ENCODE measurements around the gene HOXA6. TPM values are rescaled to one million over a fixed set of nuclear protein-coding genes. Genes with fewer than 3 reads are reported as not detected.

The HOXA6 gene
- total and polyA plus RNA-seq, 2 donors (not counting 3 experiments of a cell fraction or from before 2014, with no cell fraction given) = 10.0 to 20.7 TPM

- intact Hi-C loops (cut with micrococcal nuclease) = loop anchor here (2.0 to 5.0 kb wide), 2 partner anchors 61 to 731 kb away; partner anchors contain the start of gene HOXA9
Observed at GRCh38 chr7:27103489-27104226, 43.9 kb downstream of the HOXA6 start.

More at GRCh38 chr7:27103489-27104226, 43.9 kb downstream of the HOXA6 start:
- peak overlapping the region; percentile 71 for H3K9ac ChIP-seq (replicated peaks; ENCODE audit: extremely low read depth, insufficient read depth, low read length)
- H3K27me3 ChIP-seq (ENCODE audit: control insufficient read depth in 2 of 2, insufficient read depth in 2 of 2, low read length in 2 of 2) = no peaks in the 10 kb centered on the region
- H2AFZ ChIP-seq (ENCODE audit: low read depth, low read length) = peak overlapping the region; percentile 6
- H3K27ac ChIP-seq (ENCODE audit: insufficient read depth, low read depth, low read length) = peak overlapping the region; percentile 93
- no TSS peak for BruUV-seq (replicated peaks)
- POLR2A ChIA-PET = no interaction called here
- H4K20me1 ChIP-seq (replicated peaks; ENCODE audit: control insufficient read depth, extremely low read depth, insufficient read depth, low read length) = no peaks in the 10 kb centered on the region
- peak overlapping the region; percentile 74 for H3K4me2 ChIP-seq (ENCODE audit: insufficient read depth, low read length)
- H3K79me2 ChIP-seq (ENCODE audit: control insufficient read depth, insufficient read depth, low read length) = peaks cover 84% of the 10 kb centered on the region
- H3K4me1 ChIP-seq (ENCODE audit: control insufficient read depth, extremely low read depth, insufficient read depth, low read length) = peaks cover 91% of the 10 kb centered on the region
- DNase-seq (ENCODE audit: low read depth, low spot score) (peak; percentile 63), FAIRE-seq (no peak)
- H3K36me3 ChIP-seq (ENCODE audit: control insufficient read depth in 2 of 2, extremely low read depth in 1 of 2, insufficient read depth in 2 of 2, low read length in 2 of 2) = peaks cover 0 to 3% of the 10 kb centered on the region in 2 experiments
- H3K9me3 ChIP-seq (replicated peaks; ENCODE audit: control insufficient read depth, insufficient read depth, low read length) = no peaks in the 10 kb centered on the region
- TF ChIP-seq EZH2 (IDR thresholded peaks at IDR 0.05; ENCODE audit: borderline replicate concordance, low read depth, low read length, severe bottlenecking) = no peak
- TF ChIP-seq JUN (IDR thresholded peaks at IDR 0.05; ENCODE audit: borderline replicate concordance, insufficient read depth, insufficient read length, low read depth) = no peak
- TF ChIP-seq MAX (IDR thresholded peaks at IDR 0.05; ENCODE audit: insufficient read depth, insufficient read length) = no peak
- TF ChIP-seq POLR2AphosphoS5 (IDR thresholded peaks at IDR 0.05; ENCODE audit: insufficient read depth, low read depth, low read length) = peak; percentile 25
- no peak for TF ChIP-seq MYC (IDR thresholded peaks at IDR 0.05; ENCODE audit: low read depth, low read length)
- TF ChIP-seq GATA2 (IDR thresholded peaks at IDR 0.05; ENCODE audit: insufficient read depth, insufficient read length, low read depth, low read length) = no peak
- no peak for TF ChIP-seq POLR2A (IDR thresholded peaks at IDR 0.05; ENCODE audit: low read depth, low read length)
- CTCF ChIA-PET = interaction anchor here (1.8 to 5.4 kb wide), 2 partner anchors 10 to 15 kb away, joined by 6 to 70 read pairs; no protein-coding TSS in a partner anchor
- no peaks in the 10 kb centered on the region for H3K9me1 ChIP-seq (replicated peaks; ENCODE audit: control insufficient read depth, extremely low read depth, insufficient read depth, low read length)
- dilution Hi-C loops (cut with MboI; ENCODE audit: extremely low pct_ligation_motif_present, low sequenced_read_pairs) = no loop called here
- H3K4me3 ChIP-seq (replicated peaks in 1 of 3; ENCODE audit: insufficient read depth in 1 of 3, low read depth in 1 of 3, low read length in 3 of 3) = peak overlapping the region; percentile 19 to 92 (median 23)

Data from endothelial cell of umbilical vein (primary cell).